ENCODE results near the gene STXBP5. TPM values are rescaled to one million over a fixed set of nuclear protein-coding genes. Genes with fewer than 3 reads are reported as not detected.

STXBP5 gene
- total RNA-seq, 1 experiment from 2014 or later = 11.6 TPM

DNA sequence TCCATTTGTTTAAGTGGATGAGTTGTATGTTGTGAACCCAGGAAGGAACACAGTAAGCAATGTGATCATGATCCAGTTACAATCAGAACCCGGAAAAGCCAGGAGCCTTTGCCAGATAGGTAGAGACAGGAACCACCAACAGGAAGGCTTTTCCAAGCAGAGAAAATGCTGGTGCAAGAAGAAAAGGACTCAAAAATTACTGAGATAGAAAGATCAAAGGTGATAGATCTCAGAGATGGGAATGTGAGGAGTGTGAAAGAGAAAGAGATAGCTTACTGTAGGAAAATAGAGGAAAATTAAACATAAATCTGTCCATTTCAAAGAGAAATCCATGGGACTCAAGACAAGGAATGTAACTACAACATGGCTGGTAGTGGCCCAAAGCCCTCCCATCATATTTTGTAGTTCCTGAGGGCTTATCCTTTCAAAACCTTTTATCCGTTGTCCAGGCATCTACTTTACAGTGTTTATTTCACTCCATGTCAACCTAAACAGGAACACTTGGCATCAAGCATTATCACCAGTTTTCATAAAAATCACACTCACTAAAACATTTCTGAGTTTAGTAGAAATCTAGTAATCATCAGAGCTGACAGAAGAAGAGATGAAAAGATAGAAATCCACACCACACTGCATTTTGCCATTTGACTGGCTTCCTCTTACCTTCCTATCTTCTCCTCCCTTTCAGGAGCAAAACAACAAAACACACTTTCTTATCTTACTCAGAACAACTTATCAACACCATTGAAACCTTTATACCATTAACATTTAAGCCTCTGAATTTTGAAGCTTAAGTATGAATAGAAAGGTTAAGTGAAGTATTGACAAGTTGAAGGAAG lies 44.5 kb upstream of the STXBP5 start:
- Histone ChIP-seq H3T11ph (ENCODE audit: low read length) (no peak overlapping the region), H2AK5ac (ENCODE audit: insufficient read length, low read length) (no peak overlapping the region), H3K23ac (ENCODE audit: insufficient read length, low read depth, low read length) (no peak overlapping the region), H3K4ac (ENCODE audit: low read depth, low read length) (no peak overlapping the region), H2BK120ac (ENCODE audit: low read depth, low read length, poor library complexity, severe bottlenecking) (no peak overlapping the region), H3K4me1 (ENCODE audit: insufficient read depth, low read length) (no peaks in the 10 kb centered on the region), H3K79me2 (ENCODE audit: insufficient read depth, low read length) (no peaks in the 10 kb centered on the region), H2BK15ac (ENCODE audit: low read depth, low read length) (no peak overlapping the region), H3K23me2 (ENCODE audit: insufficient read length, low read depth, low read length, poor library complexity, severe bottlenecking) (no peaks in the 10 kb centered on the region), H4K8ac (replicated peaks; ENCODE audit: insufficient read length, low read depth, low read length) (no peak overlapping the region), H2BK12ac (ENCODE audit: insufficient read length, low read depth, low read length) (no peak overlapping the region), H3K18ac (ENCODE audit: insufficient read length, low read depth, low read length) (no peak overlapping the region), H3K79me1 (ENCODE audit: insufficient read depth, low read depth, low read length, poor library complexity, severe bottlenecking) (no peaks in the 10 kb centered on the region), H3K27ac (ENCODE audit: insufficient read length, low read depth, low read length) (no peak overlapping the region), H3K9me3 (ENCODE audit: control insufficient read depth, low read depth, low read length) (no peaks in the 10 kb centered on the region), H4K91ac (ENCODE audit: insufficient read length, low read depth, low read length) (no peak overlapping the region), H3K56ac (ENCODE audit: insufficient read length, low read depth, low read length) (no peak overlapping the region), H4K20me1 (ENCODE audit: control insufficient read depth, insufficient read depth, insufficient read length) (no peaks in the 10 kb centered on the region), H3K4me2 (ENCODE audit: insufficient read depth, insufficient read length, low read length) (no peak overlapping the region), H4K5ac (ENCODE audit: insufficient read length, low read depth, low read length) (no peak overlapping the region), H2BK20ac (ENCODE audit: low read depth, low read length, poor library complexity, severe bottlenecking) (no peak overlapping the region), H3K14ac (ENCODE audit: insufficient read depth, low read length) (no peak overlapping the region), H3K9ac (ENCODE audit: extremely low read depth, insufficient read length, low read length) (no peak overlapping the region), H2BK5ac (ENCODE audit: insufficient read length, low read length) (no peak overlapping the region), H3K27me3 (ENCODE audit: insufficient read depth, low read length) (no peaks in the 10 kb centered on the region), H2AFZ (ENCODE audit: low read length) (no peak overlapping the region)
- no CpG with 5 or more reads among the region's 2 CpGs for WGBS (ENCODE audit: extremely low coverage, insufficient read length, low lambda C conversion rate)
- TF ChIP-seq CTCF (conservative IDR thresholded peaks at IDR 0.05) = no peak
- no peak for DNase-seq
- no peaks in the 10 kb centered on the region for H3K4me1 Mint-ChIP-seq
- no peaks in the 10 kb centered on the region for H3K9me3 Mint-ChIP-seq
- H3K4me3 Mint-ChIP-seq = no peak overlapping the region
- no peaks in the 10 kb centered on the region for H3K27me3 Mint-ChIP-seq (ENCODE audit: low read depth)
- no peaks in the 10 kb centered on the region for H3K36me3 Mint-ChIP-seq (ENCODE audit: insufficient read depth in 1 of 3, low read depth in 3 of 3)
- no peak overlapping the region for H3K27ac Mint-ChIP-seq

Data from H9 (cell line).